Measurements from ENCODE around the gene TECR.

DNA sequence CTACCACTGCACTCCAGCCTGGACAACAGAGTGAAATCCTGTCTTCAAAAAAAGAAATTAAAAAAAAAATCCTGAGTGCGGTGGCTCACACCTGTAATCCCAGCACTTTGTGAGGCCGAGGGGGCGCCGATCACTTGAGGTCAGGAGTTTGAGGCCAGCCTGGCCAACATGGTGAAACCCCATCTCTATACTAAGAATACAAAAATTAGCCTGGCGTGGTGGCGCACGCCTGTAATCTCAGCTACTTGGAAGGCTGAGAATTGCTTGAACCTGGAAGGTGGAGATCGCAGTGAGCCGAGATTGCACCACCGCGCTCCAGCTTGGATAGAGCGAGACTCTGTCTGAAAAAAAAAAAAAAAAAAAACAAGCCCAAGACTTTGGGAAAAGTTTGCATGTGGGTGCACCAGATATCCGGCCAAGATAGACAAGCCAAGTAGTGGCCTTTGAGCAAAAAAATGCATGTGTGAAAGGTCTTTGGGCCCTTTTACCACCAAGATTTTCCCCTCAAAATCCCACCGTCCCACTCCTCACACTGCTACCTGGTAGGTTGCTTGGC is 16.9 kb upstream of the TECR start:
- TF ChIP-seq, protein P1, sequence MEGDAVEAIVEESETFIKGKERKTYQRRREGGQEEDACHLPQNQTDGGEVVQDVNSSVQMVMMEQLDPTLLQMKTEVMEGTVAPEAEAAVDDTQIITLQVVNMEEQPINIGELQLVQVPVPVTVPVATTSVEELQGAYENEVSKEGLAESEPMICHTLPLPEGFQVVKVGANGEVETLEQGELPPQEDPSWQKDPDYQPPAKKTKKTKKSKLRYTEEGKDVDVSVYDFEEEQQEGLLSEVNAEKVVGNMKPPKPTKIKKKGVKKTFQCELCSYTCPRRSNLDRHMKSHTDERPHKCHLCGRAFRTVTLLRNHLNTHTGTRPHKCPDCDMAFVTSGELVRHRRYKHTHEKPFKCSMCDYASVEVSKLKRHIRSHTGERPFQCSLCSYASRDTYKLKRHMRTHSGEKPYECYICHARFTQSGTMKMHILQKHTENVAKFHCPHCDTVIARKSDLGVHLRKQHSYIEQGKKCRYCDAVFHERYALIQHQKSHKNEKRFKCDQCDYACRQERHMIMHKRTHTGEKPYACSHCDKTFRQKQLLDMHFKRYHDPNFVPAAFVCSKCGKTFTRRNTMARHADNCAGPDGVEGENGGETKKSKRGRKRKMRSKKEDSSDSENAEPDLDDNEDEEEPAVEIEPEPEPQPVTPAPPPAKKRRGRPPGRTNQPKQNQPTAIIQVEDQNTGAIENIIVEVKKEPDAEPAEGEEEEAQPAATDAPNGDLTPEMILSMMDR (IDR thresholded peaks at IDR 0.05) = no peak
- no peak for TF ChIP-seq POLR2A (IDR thresholded peaks at IDR 0.05)

Measured in lower leg skin (tissue), 3 donors.